HG03159 (cell line): Measurements from ENCODE around the gene SLCO4A1.

Experiments used
- ATAC-seq: cut with Tn5 transposase; IDR thresholded peaks from one replicate; pipeline ENCODE4 v1.9.1; 2021; ENCODE audit warnings: mild to moderate bottlenecking, moderate library complexity; ENCODE audit not compliant: unreplicated experiment

The SLCO4A1 gene

GRCh38 chr20:62710221-62710885, 68.0 kb downstream of the SLCO4A1 start:
- ATAC-seq = no peak

- no peak for ATAC-seq
These were observed 68.8 kb downstream of the SLCO4A1 start for GRCh38 chr20:62710886-62711702.

GRCh38 chr20:62711703-62712101, 69.4 kb downstream of the SLCO4A1 start:
- no peak for ATAC-seq

GRCh38 chr20:62712606-62713005, 70.3 kb downstream of the SLCO4A1 start:
- ATAC-seq = no peak

- no peak for ATAC-seq
These were observed 71.7 kb downstream of the SLCO4A1 start for GRCh38 chr20:62714006-62714405.

- ATAC-seq = no peak
These were observed 72.5 kb downstream of the SLCO4A1 start for GRCh38 chr20:62714799-62715198.

- no peak for ATAC-seq
These were observed 72.9 kb downstream of the SLCO4A1 start for GRCh38 chr20:62715201-62715600.

- no peak for ATAC-seq
These were observed 74.1 kb downstream of the SLCO4A1 start for GRCh38 chr20:62716198-62716940.

- ATAC-seq = no peak
These were observed 74.6 kb downstream of the SLCO4A1 start for GRCh38 chr20:62716941-62717310.

GRCh38 chr20:62717933-62718332, 75.6 kb downstream of the SLCO4A1 start:
- no peak for ATAC-seq

- no peak for ATAC-seq
These were observed 76.2 kb downstream of the SLCO4A1 start for GRCh38 chr20:62718546-62718945.

GRCh38 chr20:62719250-62719935, 77.1 kb downstream of the SLCO4A1 start:
- ATAC-seq = no peak
